CD4-positive, alpha-beta T cell treated with Interleukin-15 for 1 hour (primary cell): Measurements from ENCODE around the gene FRZB.

Experiments
- DNase-seq: peaks from one replicate; pipeline ENCODE4 v3.0.0-alpha.2; 2020

FRZB gene

GRCh38 chr2:182833084-182833854 is 33.2 kb downstream of the FRZB start:
- DNase-seq = no peak

DNA sequence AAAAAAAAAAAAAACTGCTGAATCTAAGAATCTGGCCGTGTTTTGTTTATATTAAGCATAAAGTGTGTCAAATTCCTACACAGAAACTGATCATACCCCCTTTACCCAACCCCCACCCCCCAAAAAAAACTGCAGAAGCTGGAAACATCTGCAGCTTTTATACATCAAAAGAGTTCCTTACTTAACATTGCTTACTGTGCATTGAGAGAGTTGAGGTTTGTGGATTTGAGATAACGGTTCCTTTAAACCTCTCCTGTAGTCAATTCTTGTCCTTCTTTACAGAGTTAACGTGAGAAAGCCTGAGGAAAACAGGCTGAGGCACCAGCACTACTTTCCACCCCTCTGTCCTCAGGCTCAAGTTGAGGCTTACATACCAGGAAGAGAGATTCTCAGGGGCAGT is 34.5 kb downstream of the FRZB start:
- no peak for DNase-seq

- no peak for DNase-seq
These were observed 35.3 kb downstream of the FRZB start for GRCh38 chr2:182831101-182831500.

GRCh38 chr2:182827182-182827879 is 39.1 kb downstream of the FRZB start:
- DNase-seq = no peak

DNA sequence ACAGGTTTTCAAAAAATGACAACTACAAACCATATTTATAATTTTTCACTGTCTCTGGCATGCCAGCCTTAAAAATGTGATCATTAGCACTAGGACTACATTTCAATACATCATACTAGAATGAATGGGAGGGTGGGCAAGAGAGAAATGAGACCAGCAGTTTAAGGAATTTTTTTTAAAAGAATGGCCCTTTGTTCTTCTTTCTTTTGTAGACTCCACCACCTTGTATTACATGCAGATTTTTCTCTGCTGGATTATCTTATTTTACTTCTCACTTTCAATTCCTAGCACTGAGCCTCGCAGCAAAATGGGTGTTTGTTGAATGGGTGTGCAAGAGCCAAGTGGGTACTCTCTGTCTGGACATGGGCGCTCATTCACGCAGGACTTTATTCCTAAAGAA is 39.9 kb downstream of the FRZB start:
- DNase-seq = no peak

DNA sequence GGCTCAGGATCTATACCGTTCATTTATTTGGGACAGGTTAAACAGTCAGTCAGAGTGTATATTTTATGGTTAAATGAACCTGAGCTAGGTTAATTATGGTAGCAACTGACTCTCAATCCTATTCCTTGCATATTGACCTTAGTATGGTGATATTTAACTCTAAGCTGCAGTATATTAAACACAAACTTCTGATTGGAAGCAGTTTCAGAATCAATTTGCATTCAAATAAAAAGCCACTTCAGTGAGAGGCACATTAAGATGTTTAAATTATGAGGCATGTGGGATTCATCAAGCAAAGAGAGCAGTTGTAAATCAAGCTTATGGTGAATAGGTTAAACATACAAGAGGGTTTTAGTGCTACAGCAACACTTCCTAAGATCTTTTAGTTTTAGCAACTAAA is 40.4 kb downstream of the FRZB start:
- no peak for DNase-seq

DNA sequence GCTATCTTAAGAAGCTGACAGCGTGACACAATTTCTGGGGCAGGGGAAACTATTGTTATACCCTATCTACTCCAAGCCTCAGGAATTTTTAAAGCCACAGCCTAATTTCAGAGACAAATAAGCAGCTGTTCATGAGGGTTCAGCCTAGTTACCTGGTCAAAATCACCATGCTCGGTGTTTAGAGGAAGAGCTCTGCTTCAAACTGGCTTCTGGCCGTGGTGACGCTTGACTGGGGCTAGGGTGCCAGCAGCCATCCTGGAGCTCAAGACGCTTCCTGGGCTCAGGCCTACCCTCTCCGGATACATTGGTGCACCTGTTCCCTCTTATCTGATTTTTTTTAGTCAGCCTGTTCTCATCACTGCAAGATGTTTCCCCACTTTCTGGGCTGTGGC is 41.7 kb downstream of the FRZB start:
- no peak for DNase-seq

DNA sequence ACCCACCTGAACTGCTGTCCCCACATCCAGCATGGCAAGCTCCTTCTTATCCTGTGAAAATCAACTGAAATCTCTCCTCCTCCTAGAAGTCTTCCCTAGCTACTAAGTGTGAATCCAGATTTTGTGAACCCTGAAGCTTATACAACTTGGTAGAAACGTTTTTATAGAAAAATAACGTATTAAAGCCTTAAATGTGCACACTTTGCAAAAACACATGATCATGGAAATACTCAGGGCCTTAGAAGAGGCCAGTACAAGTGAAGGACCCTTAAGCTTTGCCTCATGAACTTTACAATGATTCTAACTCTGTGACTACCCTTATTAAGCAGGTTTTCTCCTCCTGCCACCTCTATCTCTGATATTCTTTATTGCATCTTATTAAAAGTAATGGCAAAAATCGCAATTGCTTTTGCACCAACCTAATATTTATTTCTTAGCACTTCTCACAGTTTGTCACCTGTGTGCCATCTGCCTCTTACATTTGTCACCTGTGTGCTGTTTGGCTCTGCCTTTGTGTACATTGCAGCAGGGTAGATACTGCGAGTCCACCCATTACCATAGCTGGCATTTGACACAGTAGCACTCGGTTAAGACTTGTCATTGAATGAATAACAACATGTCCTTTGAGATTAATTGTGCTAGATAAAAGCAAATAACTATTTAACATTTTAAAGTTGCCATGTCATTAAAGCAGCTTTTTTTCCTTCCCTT is 42.2 kb downstream of the FRZB start:
- no peak for DNase-seq

DNA sequence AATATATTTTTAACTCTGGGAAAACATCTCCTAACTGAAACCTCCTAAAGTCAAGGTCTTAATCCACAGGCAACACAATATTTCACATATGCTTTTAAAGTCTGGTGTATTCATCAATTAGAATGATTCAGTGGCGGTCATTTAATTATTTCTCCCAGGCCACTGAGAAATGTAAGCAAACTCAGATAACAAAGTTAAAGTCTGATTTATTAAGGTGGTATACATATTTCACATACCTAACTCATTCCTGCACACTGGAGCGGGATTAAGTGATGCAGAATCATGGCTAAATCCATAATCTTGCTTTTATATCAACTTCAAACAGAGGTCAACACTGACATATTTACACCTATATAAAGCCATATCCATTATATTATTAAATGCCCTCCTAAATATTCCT is 43.7 kb downstream of the FRZB start:
- no peak for DNase-seq

GRCh38 chr2:182821182-182821581 is 45.3 kb downstream of the FRZB start:
- no peak for DNase-seq

GRCh38 chr2:182819412-182819811 is 47.0 kb downstream of the FRZB start:
- DNase-seq = no peak

- no peak for DNase-seq
These were observed 47.5 kb downstream of the FRZB start for GRCh38 chr2:182818925-182819324.

- DNase-seq = no peak
These were observed 47.9 kb downstream of the FRZB start for GRCh38 chr2:182818501-182818900.

GRCh38 chr2:182817558-182817957 is 48.9 kb downstream of the FRZB start:
- DNase-seq = no peak

- no peak for DNase-seq
These were observed 49.6 kb downstream of the FRZB start for GRCh38 chr2:182816866-182817265.

- DNase-seq = no peak
These were observed 51.6 kb downstream of the FRZB start for GRCh38 chr2:182814804-182815203.

DNA sequence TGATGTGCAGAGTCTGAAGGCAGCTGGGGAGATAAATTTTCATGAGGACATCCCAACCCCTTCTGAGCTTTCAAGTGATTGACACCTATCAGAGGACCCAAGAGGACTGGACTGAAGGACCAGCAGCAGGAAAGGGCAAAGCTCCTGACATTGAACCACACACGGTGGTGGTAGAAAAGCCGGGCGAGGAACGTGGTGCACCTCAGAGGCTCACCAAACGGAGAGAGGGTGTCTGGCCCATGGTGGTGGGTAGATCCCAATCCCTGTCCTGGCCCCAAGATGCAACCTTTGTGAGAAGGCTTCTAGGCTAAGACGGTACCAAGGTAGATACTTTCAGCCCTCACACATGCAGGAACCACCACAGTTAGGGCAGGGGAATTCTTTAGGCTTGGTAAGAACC is 52.1 kb downstream of the FRZB start:
- DNase-seq = no peak

GRCh38 chr2:182810087-182810486 is 56.4 kb downstream of the FRZB start:
- DNase-seq = no peak

- no peak for DNase-seq
These were observed 59.1 kb downstream of the FRZB start for GRCh38 chr2:182807319-182807718.

- DNase-seq = no peak
These were observed 62.3 kb downstream of the FRZB start for GRCh38 chr2:182804128-182804527.

GRCh38 chr2:182798736-182799135 is 67.7 kb downstream of the FRZB start:
- DNase-seq = no peak

DNA sequence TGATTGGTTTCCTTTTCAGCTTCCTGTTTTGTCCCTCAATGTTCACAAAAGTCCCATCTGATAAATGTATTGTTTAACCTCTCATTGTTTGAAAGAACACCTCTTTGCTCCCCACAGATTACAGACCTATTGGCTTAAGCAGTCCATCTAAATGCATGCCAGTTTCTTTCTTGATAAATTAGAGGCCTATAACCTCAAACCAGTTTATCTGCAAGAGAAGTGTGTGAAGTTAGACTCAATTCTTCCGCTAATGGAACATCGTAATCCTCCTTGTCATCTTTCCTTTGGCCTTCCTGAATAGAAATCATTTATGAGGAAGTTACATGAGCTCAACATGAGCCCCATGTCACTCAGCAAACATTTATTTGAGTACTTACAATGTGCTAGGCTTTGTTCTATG is 74.0 kb downstream of the FRZB start:
- no peak for DNase-seq

GRCh38 chr2:182784777-182785176 is 81.7 kb downstream of the FRZB start:
- DNase-seq = no peak

DNA sequence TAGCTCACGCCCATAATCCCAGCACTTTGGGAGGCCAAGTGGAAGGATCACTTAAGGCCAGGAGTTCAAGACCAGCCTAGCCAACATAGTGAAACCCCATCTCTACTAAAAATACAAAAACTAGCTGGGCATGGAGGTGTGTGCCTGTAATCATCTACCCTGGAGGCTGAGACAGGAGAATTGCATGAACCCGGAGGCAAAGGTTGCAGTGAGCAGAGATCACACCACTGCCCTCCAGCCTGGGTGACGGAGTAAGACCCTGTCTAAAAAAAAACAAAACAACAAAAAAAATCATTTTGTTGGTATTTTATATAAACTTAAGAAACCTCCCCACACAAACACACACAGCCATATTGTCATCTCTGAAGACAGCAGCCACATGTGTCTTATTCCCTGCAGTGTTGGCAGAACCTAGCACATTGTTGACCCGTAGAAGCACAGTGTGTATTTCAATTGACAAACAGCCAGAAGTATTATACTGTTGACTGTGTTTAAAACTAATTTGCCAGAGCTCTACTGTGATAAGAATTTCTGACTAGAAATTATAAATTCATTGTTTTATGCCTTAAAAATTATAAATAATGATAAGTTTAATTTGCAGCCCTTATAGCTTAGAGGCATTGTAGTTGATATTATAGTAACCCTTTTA is 82.3 kb downstream of the FRZB start:
- DNase-seq = no peak
